Measurements from ENCODE around the gene NAA20. TPM values are rescaled to one million over a fixed set of nuclear protein-coding genes. Genes with fewer than 3 reads are reported as not detected.

The NAA20 gene
- polyA plus RNA-seq, 4 donors, result 46.3 to 63.6 (median 59.3) TPM

DNA sequence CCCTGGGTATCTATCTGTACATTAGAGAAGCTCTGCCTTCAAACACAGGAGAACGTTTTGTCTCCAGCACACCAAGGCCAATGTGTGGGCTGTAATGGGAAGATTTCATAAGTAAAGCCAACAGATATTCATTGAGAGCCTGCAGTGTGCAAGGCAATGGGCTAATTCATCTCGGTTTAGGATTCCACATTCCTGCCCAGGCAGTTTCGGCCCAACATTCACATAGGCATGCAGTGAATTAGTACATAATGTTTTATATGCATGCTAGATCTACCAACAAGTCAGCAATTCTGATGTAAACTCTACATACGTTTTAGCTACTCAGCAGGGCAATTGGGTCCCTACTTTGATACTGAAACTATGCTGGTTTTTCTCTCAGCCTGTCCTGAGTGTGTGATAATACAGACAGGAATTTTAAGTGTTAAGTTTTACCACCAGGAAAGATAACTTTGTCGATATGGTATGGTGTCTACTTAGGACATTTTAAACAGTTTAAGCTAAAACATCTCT lies 46.9 kb upstream of the NAA20 start:
- FAIRE-seq (no peak), DNase-seq (no peak)
- WGBS, 3 donors, result 68 to 79% (median 69%) methylated on average over 5 of the region's 5 CpGs
- H3K36me3 ChIP-seq (ENCODE audit: control insufficient read depth in 3 of 3, insufficient read depth in 2 of 3, low read depth in 1 of 3, low read length in 3 of 3), result peaks cover 8 to 45% (median 9%) of the 10 kb centered on the region in 3 donors
- no peaks in the 10 kb centered on the region for H3K27me3 ChIP-seq (ENCODE audit: control insufficient read depth in 3 of 3, insufficient read depth in 3 of 3, low read length in 3 of 3)
- H3K4me1 ChIP-seq (ENCODE audit: control insufficient read depth in 3 of 3, insufficient read depth in 2 of 3, low read depth in 1 of 3, low read length in 2 of 3), result peaks cover 0 to 35% (median 2%) of the 10 kb centered on the region in 3 donors
- peak overlapping the region in 1 of 3 donors; percentile 9 for H3K27ac ChIP-seq (ENCODE audit: low read depth in 1 of 3, low read length in 2 of 3)
- H3K9me3 ChIP-seq (ENCODE audit: control insufficient read depth in 2 of 2, insufficient read depth in 1 of 2, low read depth in 1 of 2, low read length in 1 of 2), result no peaks in the 10 kb centered on the region
- H3K4me3 ChIP-seq (ENCODE audit: low read depth in 1 of 3, low read length in 3 of 3), result no peak overlapping the region

DNA sequence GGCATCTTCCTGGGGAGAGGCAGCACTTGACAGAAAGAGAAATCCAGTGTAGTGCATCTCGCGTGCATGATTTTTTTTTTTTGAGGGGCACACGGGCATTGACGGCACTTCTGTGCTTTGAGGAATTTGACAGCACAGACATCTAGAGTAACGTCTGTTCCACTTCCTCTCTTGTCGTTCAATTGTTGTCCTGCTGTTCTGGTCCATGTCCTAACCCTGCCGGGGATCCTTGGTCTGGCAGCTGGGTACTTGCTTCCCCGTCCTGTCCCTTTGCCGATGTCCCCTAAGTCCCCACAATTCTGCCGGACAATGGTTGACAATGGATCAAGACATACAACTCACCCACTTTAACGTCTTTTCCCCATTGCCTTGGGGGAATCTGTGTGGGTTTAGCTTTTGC lies 46.0 kb upstream of the NAA20 start:
- H3K4me1 ChIP-seq (ENCODE audit: control insufficient read depth in 3 of 3, insufficient read depth in 2 of 3, low read depth in 1 of 3, low read length in 2 of 3), result peaks cover 0 to 34% (median 2%) of the 10 kb centered on the region in 3 donors
- H3K27ac ChIP-seq (ENCODE audit: low read depth in 1 of 3, low read length in 2 of 3), result no peak overlapping the region
- 80 to 92% (median 84%) methylated on average over 11 of the region's 11 CpGs for WGBS, 3 donors
- H3K4me3 ChIP-seq (ENCODE audit: low read depth in 1 of 3, low read length in 3 of 3), result no peak overlapping the region
- DNase-seq, result no peak
- H3K9me3 ChIP-seq (ENCODE audit: control insufficient read depth in 2 of 2, insufficient read depth in 1 of 2, low read depth in 1 of 2, low read length in 1 of 2), result no peaks in the 10 kb centered on the region
- peaks cover 6 to 52% (median 9%) of the 10 kb centered on the region in 3 donors for H3K36me3 ChIP-seq (ENCODE audit: control insufficient read depth in 3 of 3, insufficient read depth in 2 of 3, low read depth in 1 of 3, low read length in 3 of 3)
- FAIRE-seq, result no peak
- no peaks in the 10 kb centered on the region for H3K27me3 ChIP-seq (ENCODE audit: control insufficient read depth in 3 of 3, insufficient read depth in 3 of 3, low read length in 3 of 3)

DNA sequence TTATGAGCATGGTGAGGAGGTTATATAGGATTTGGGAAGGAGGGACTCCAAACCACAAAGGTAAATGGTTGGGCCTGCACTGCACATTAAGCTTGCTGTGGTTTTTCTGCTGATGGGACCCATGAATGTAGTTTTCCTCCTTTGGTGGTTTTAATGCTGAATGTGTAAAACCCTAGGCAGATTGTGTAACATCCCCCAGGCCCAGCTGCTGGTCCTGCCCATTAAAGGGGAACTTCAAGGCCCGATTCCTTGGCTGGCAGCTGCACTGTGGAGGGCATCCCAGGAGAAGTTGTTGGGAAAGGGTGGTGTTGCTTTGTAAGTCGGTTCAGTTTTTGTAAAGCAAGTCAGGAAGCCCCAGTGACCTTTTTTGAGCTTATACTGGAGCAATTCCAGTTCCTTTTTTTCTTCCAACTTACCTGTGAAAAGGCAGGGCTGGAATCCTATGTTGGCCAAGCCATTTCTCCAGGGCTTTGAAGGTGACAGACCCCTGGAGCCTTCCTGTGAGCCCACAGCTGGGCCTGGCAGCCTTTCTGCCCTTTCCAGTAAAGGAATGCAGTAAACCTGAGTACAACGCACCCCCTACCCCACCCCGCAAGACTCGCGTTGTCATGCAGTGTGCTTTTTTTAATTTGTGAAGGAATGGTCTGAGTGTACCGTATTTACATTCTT lies 43.1 kb upstream of the NAA20 start:
- no peak for FAIRE-seq
- WGBS, 3 donors, result 56 to 73% (median 65%) methylated on average over 7 of the region's 7 CpGs
- no peak overlapping the region for H3K4me3 ChIP-seq (ENCODE audit: low read depth in 1 of 3, low read length in 3 of 3)

DNA sequence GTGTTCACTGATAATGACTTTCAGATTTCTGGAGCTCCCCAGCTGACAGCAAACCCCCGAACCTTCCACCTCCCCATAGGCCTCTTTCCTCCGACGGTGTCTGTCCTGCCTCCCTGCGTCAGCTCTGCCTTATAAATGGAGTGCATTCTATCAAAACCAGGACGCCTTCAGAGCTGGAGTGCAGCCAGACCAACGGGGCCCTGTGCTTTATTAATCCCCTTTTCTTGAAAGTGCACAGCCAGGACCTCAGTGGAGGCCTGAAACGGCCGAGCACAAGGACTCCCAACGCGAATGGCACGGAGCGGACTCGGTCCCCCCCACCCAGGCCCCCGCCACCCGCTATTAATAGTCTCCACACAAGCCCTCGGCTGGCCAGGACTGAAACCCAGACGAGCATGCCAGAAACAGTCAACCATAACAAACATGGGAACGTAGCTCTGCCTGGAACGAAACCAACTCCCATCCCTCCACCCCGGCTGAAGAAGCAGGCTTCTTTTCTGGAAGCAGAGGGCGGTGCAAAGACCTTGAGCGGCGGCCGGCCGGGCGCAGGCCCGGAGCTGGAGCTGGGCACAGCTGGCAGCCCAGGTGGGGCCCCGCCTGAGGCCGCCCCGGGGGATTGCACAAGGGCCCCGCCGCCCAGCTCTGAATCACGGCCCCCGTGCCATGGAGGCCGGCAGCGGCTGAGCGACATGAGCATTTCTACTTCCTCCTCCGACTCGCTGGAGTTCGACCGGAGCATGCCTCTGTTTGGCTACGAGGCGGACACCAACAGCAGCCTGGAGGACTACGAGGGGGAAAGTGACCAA lies 42.3 kb upstream of the NAA20 start:
- Histone ChIP-seq H3K36me3 (ENCODE audit: control insufficient read depth in 3 of 3, insufficient read depth in 2 of 3, low read depth in 1 of 3, low read length in 3 of 3) (peaks cover 3 to 52% (median 7%) of the 10 kb centered on the region in 3 donors), H3K27me3 (ENCODE audit: control insufficient read depth in 3 of 3, insufficient read depth in 3 of 3, low read length in 3 of 3) (no peaks in the 10 kb centered on the region), H3K4me1 (ENCODE audit: control insufficient read depth in 3 of 3, insufficient read depth in 2 of 3, low read depth in 1 of 3, low read length in 2 of 3) (peaks cover 0 to 26% (median 0%) of the 10 kb centered on the region in 3 donors), H3K27ac (ENCODE audit: low read depth in 1 of 3, low read length in 2 of 3) (peak overlapping the region; percentile 6 to 88 (median 57)), H3K9me3 (ENCODE audit: control insufficient read depth in 2 of 2, insufficient read depth in 1 of 2, low read depth in 1 of 2, low read length in 1 of 2) (peaks cover 0 to 6% of the 10 kb centered on the region in 2 donors), H3K4me3 (ENCODE audit: low read depth in 1 of 3, low read length in 3 of 3) (peak overlapping the region in 1 of 3 donors; percentile 40)
- FAIRE-seq (no peak), DNase-seq (peak in 1 of 2 donors; percentile 54)
- WGBS, 3 donors, result 52 to 72% (median 64%) methylated on average over 43 to 44 of the region's 44 CpGs

More for the DNA sequence above, 43.1 kb upstream of the NAA20 start:
- Histone ChIP-seq H3K36me3 (ENCODE audit: control insufficient read depth in 3 of 3, insufficient read depth in 2 of 3, low read depth in 1 of 3, low read length in 3 of 3) (peaks cover 3 to 58% (median 9%) of the 10 kb centered on the region in 3 donors), H3K4me1 (ENCODE audit: control insufficient read depth in 3 of 3, insufficient read depth in 2 of 3, low read depth in 1 of 3, low read length in 2 of 3) (peaks cover 0 to 26% (median 0%) of the 10 kb centered on the region in 3 donors), H3K9me3 (ENCODE audit: control insufficient read depth in 2 of 2, insufficient read depth in 1 of 2, low read depth in 1 of 2, low read length in 1 of 2) (peaks cover 0 to 6% of the 10 kb centered on the region in 2 donors), H3K27ac (ENCODE audit: low read depth in 1 of 3, low read length in 2 of 3) (peak overlapping the region; percentile 6 to 88 (median 38)), H3K27me3 (ENCODE audit: control insufficient read depth in 3 of 3, insufficient read depth in 3 of 3, low read length in 3 of 3) (no peaks in the 10 kb centered on the region)
- no peak for DNase-seq

DNA sequence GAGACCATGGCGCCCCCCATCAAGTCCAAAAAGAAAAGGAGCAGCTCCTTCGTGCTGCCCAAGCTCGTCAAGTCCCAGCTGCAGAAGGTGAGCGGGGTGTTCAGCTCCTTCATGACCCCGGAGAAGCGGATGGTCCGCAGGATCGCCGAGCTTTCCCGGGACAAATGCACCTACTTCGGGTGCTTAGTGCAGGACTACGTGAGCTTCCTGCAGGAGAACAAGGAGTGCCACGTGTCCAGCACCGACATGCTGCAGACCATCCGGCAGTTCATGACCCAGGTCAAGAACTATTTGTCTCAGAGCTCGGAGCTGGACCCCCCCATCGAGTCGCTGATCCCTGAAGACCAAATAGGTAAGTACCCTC lies 41.7 kb upstream of the NAA20 start:
- Histone ChIP-seq H3K27ac (ENCODE audit: low read depth in 1 of 3, low read length in 2 of 3) (peak overlapping the region in 2 of 3 donors; percentile 57 to 75), H3K9me3 (ENCODE audit: control insufficient read depth in 2 of 2, insufficient read depth in 1 of 2, low read depth in 1 of 2, low read length in 1 of 2) (peaks cover 0 to 6% of the 10 kb centered on the region in 2 donors), H3K36me3 (ENCODE audit: control insufficient read depth in 3 of 3, insufficient read depth in 2 of 3, low read depth in 1 of 3, low read length in 3 of 3) (peaks cover 3 to 50% (median 7%) of the 10 kb centered on the region in 3 donors), H3K4me3 (ENCODE audit: low read depth in 1 of 3, low read length in 3 of 3) (peak overlapping the region in 2 of 3 donors; percentile 9 to 40), H3K27me3 (ENCODE audit: control insufficient read depth in 3 of 3, insufficient read depth in 3 of 3, low read length in 3 of 3) (no peaks in the 10 kb centered on the region), H3K4me1 (ENCODE audit: control insufficient read depth in 3 of 3, insufficient read depth in 2 of 3, low read depth in 1 of 3, low read length in 2 of 3) (peaks cover 0 to 26% (median 0%) of the 10 kb centered on the region in 3 donors)
- WGBS, 3 donors, result 64 to 86% (median 69%) methylated on average over 18 of the region's 18 CpGs
- DNase-seq (no peak), FAIRE-seq (no peak)

DNA sequence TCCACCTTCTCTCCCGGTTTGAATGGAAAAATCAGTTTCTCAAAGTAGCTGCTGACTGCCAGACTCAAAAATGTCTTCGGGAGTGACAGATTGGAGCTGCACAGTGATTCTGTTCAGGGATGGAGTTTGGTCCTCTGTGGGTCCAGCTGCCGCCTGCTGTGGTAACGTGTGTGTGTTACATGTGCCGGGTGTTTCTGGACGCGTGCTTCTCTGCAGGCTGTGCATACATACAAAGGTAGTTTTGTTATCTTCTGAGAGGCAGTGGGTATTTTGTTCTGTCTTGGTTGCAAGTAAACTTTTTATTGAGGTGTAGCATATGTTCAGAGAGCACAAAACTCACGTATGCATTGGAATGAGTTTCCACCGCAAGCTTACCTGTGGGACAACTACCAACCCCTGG lies 41.3 kb upstream of the NAA20 start:
- no peaks in the 10 kb centered on the region for H3K27me3 ChIP-seq (ENCODE audit: control insufficient read depth in 3 of 3, insufficient read depth in 3 of 3, low read length in 3 of 3)
- H3K4me1 ChIP-seq (ENCODE audit: control insufficient read depth in 3 of 3, insufficient read depth in 2 of 3, low read depth in 1 of 3, low read length in 2 of 3), result peaks cover 0 to 26% (median 0%) of the 10 kb centered on the region in 3 donors
- FAIRE-seq (no peak), DNase-seq (no peak)
- H3K9me3 ChIP-seq (ENCODE audit: control insufficient read depth in 2 of 2, insufficient read depth in 1 of 2, low read depth in 1 of 2, low read length in 1 of 2), result peaks cover 0 to 6% of the 10 kb centered on the region in 2 donors
- WGBS, 3 donors, result 70 to 75% (median 75%) methylated on average over 9 of the region's 9 CpGs
- H3K4me3 ChIP-seq (ENCODE audit: low read depth in 1 of 3, low read length in 3 of 3), result peak overlapping the region in 1 of 3 donors; percentile 40
- H3K27ac ChIP-seq (ENCODE audit: low read depth in 1 of 3, low read length in 2 of 3), result peak overlapping the region in 1 of 3 donors; percentile 56
- H3K36me3 ChIP-seq (ENCODE audit: control insufficient read depth in 3 of 3, insufficient read depth in 2 of 3, low read depth in 1 of 3, low read length in 3 of 3), result peaks cover 3 to 52% (median 7%) of the 10 kb centered on the region in 3 donors

DNA sequence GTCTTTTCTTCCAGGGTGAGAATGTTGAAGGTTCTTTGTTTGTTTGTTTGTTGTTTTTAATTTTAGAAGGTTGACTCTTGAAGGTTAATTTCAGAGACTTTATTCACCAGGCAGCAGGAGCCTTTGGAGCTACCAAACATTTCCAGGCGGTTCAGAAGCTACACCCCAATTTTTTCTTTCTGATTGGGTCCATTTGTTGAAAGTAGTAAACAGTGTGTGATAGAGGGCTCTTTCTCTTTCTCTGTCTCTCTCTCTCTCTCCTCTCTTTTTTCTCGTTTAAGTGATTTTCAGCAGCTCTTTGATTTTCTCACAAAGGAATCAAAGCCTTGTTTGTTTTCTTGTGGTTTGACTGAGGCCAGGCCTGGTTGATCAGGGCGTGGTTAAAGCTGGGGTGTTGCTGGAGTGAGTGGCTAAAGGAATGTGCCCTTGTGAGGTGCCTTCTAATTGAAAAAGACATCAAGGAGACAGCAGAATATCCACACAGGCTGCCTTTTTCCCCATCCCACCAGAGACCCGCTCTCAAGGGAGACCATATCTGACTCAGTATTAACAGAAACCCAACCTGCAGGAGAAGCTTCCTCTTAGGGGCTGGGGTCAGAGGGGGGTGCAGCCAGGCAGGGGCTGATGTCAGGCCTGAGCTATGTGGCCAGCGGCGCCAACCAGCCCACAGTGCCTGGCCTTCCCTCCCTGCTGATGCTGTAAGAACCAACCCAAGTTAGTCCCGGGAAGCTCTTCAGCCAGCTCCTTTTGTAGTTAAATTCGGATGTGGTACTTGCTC lies 40.4 kb upstream of the NAA20 start:
- peak overlapping the region in 2 of 3 donors; percentile 10 to 73 for H3K27ac ChIP-seq (ENCODE audit: low read depth in 1 of 3, low read length in 2 of 3)
- H3K4me3 ChIP-seq (ENCODE audit: low read depth in 1 of 3, low read length in 3 of 3), result peak overlapping the region in 1 of 3 donors; percentile 40
- DNase-seq (peak in 1 of 2 donors; percentile 20), FAIRE-seq (no peak)
- H3K9me3 ChIP-seq (ENCODE audit: control insufficient read depth in 2 of 2, insufficient read depth in 1 of 2, low read depth in 1 of 2, low read length in 1 of 2), result peaks cover 0 to 6% of the 10 kb centered on the region in 2 donors
- no peaks in the 10 kb centered on the region for H3K27me3 ChIP-seq (ENCODE audit: control insufficient read depth in 3 of 3, insufficient read depth in 3 of 3, low read length in 3 of 3)
- peaks cover 0 to 26% (median 0%) of the 10 kb centered on the region in 3 donors for H3K4me1 ChIP-seq (ENCODE audit: control insufficient read depth in 3 of 3, insufficient read depth in 2 of 3, low read depth in 1 of 3, low read length in 2 of 3)
- 55 to 69% (median 57%) methylated on average over 7 to 8 of the region's 8 CpGs for WGBS, 3 donors
- H3K36me3 ChIP-seq (ENCODE audit: control insufficient read depth in 3 of 3, insufficient read depth in 2 of 3, low read depth in 1 of 3, low read length in 3 of 3), result peaks cover 3 to 48% (median 10%) of the 10 kb centered on the region in 3 donors

Measured in small intestine (tissue), 7 donors.